KG1 (cell line): ENCODE measurements around the gene KRT20.
"Not testable (repeated sequence)": the region's sequence is repeated elsewhere in the genome, so short reads cannot be mapped to it uniquely, and the experiment has no call there.

Experiments
- DNase-seq: peaks from one replicate; lab custom pipeline; 2025; lab: John Stamatoyannopoulos, UW

Gene KRT20

GRCh38 chr17:40884708-40885512 lies at the start of gene KRT20:
Gene KRT20 (minus strand): TSS chr17:40885242. CDS start chr17:40885185, 57 bp downstream.
- DNase-seq, result no peak

DNA sequence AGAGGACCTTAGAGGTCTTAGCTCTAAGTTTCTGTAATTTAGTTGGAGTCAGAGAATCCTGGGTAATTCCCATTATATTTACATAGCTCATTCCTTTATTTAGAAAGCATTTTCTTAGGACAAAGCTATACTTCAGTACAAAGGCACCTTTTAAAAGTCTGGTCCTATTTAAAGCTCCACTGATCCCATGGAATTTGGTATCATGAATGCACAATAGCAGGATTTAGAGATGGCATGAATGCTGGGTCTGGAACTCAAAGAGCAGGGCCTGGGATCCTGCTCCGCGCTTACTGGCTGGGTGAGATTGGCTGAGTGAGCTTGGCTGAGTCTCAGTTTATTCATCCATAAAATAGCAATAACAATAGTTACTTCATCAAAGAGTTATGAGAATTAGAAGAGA lies 47.6 kb upstream of the KRT20 start:
- no peak for DNase-seq

DNA sequence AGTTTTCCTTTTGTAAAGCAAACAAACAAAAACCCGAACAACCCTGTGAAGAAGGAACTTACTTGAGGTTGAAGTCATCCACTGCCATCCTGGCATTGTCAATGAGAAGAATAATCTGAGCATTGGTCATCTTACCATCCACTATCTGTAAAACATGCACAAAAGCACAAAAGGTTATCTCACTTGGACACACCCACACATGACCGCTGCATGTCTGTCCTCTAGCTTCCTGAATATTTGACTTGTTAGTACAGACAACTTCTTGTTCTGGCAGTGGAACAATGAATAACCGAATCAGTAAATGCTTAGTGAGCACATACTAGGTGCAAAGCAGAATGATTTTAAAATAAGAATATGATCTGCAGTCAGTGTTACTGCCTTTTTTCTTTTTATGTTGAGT lies 46.3 kb upstream of the KRT20 start:
- DNase-seq, result no peak

DNA sequence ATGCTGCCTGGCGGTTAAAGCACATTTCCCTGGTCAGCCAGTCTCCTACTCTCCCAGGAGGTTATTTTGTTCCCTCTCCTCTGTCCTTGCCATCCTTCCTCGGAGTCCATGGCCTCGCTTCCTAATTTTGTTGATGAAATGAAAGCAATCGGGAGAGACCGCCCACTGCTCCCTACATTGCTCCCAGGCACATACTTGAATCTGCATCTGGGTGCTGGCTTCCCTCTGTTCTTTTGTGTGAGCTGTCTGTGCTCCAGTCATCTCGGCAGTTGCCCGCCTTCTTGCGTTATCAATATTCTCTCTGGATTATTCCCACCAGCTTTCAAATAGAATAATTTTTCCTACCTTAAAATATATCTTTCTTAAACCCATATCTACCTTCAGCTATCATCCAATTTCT lies 41.3 kb upstream of the KRT20 start:
- no peak for DNase-seq

DNA sequence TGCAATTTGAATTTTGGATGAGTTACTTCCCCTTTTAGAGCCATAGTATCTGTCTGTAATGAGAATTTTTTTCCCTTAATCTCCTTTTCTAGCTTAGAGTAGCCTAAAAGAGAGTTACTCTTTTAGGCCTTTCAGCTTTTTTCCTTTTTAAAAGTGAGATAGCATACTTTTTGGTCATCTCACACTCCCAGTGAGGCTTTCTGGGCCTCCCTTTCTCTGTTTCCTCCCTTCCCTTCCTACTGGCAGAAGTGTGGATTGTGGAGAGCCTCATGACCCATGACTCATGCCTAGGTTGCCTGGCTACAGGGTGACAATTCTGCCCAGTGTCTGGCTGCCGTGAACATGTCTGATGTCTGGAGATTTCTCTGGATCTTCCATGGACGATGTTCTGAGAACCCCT lies 37.2 kb upstream of the KRT20 start:
- no peak for DNase-seq

DNA sequence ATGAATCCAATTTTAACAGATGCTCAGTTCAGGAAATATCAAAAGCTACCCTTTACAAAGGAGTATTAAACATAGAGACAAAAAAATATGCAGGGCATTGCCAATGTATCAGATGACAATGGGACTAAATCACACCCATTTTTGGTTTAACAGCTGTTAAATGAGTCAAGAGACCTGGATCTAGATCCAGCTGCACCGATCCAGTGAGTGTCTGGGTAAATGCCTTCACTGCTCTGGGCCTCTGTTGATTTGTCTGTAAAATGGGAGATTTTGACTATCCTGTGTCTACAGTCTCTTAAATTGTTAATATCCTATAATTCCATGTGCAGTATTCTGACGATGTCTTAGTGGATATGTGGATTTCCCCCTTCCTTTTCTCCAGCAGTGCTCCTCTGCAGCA lies 36.0 kb upstream of the KRT20 start:
- no peak for DNase-seq

DNA sequence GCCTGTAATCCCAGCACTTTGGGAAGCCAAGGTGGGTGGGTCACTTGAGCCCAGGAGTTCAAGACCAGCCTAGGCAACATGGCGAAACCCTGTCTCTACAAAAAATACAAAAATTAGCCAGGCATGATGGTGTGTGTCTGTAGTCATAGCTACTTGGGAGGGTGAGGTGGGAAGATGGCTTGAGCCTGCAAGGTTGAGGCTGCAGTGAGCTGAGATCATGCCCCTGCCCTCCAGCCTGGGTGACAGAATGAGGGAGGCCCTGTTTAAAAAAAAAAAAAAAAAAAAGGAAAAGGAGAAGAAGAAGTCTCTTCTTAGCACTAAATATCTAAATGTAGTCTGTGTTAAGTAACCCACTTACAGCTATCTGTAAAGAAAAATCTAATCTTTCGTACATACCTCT lies 32.1 kb upstream of the KRT20 start:
- DNase-seq, result not testable (repeated sequence)

- DNase-seq, result no peak
Measured at GRCh38 chr17:40916366-40916765, 31.3 kb upstream of the KRT20 start.

DNA sequence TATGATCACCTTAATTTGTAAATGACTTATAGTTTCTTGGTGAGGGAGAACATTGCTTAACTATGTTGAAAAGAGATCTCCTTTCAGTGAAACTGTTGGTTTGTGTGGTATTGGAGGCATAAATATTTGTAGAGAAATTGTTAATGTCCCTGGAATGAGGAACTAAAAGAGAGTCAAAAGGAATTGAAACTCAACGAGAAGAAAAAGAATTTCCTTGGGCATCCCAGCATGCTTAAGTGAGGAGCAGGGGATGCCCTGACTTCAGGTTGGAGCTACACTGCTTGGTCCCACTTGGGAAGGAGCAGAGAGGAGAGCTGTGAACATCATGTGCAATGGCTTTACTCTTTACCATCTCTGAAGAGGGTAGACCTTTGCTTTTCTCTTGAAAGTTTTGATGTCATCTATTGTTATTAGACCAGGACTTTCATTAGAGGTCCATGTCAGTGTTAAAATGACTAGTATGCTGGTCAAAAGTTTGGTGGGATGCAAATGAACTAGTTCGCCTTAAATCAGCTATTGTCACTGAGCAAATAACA lies 30.7 kb upstream of the KRT20 start:
- no peak for DNase-seq

DNA sequence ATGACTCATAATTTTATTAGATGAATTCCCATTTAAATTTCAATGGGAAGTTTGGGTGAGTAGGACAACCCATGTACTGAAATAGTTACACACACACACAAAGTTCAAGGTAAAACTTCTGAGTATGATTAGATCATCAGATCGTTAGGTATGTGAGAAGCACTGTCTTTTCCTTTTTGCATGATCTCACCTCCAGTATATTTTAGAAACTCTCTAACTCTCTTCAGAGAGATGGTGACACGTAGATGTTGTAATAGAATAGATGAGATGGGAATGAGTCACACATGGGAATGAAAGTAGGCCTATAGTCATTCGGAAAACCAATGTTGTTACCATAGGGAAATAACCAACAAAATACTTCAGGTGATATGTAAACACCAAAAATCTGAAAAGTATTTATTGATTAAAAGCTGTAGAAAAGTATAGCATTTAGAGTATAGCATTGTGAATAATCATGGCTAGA lies 30.2 kb upstream of the KRT20 start:
- no peak for DNase-seq

GRCh38 chr17:40914075-40914855 lies 29.2 kb upstream of the KRT20 start:
- no peak for DNase-seq

DNA sequence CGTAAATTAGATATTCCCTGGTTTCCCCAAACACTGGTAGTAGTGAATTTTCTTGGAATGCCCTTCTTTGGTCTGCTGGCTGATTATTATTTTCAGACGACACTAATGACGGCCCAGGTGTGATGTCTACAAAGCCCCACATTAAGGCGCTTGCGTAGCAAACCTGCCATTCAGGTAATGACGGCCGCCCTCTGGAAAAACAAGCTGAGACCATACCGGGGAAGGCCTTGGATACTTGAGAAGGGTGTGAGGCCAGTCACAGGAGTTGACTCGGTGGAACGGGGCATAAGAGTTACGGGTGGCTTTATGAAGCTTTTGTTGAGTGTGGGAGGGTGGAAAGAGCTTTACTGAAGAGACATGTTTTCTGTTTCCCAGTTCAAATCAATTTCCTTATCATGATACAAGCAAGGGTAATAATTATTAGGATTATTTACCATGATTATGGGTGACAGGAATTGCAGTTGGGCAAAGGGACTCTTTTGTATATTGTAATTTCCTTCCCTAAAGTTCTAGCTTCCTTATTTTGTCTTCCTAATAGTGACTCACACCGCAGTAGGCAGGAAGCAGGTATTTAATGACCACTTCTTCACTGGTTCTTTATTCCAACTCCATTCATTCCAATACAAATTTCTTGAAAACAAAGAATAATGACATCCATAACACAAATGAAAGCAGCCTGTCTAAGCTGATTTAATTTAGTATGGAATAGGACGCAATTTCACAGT lies 27.6 kb upstream of the KRT20 start:
- no peak for DNase-seq

GRCh38 chr17:40910441-40910841 lies 25.4 kb upstream of the KRT20 start:
- DNase-seq, result no peak

- DNase-seq, result no peak
Measured at GRCh38 chr17:40909755-40910154, 24.7 kb upstream of the KRT20 start.

DNA sequence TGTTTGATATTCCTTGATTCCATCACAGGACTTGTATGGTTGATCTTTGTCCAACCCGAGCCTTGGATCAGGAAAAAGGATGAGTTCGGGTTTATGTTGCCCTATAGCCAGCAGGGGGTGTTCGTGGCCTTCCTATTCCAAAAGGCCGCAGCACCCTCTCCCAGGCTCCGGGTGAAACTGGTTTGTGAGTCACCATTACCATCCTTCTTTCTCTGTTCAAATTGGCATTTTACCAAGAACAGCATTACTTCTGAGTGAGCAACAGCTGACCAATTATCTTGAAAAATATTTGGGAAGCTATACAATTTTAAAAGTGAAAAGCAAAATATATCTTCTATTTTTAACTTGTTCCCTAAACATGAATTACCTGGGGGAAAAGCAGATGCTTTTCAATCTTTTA lies 24.3 kb upstream of the KRT20 start:
- peak; percentile 37 for DNase-seq

DNA sequence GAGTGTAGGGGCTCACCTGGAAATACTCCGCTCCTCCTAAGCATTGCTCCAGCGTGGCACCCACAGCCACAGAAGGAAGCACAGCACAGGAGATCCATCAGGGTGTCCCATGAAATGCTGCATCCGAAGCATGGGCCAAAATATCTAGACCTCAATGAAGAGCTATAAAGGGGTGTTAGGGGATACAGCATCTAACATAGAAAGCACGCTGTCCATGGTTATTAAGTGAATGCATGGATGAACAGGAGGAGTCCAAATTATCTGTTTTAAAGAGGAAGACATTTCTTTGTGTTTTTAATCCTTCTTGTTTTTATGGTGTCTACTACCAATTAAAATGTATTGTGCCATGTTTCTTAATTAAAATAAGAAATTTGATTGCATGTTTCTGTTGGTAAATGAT lies 21.6 kb upstream of the KRT20 start:
- DNase-seq, result no peak

GRCh38 chr17:40905370-40905769 lies 20.3 kb upstream of the KRT20 start:
- no peak for DNase-seq

DNA sequence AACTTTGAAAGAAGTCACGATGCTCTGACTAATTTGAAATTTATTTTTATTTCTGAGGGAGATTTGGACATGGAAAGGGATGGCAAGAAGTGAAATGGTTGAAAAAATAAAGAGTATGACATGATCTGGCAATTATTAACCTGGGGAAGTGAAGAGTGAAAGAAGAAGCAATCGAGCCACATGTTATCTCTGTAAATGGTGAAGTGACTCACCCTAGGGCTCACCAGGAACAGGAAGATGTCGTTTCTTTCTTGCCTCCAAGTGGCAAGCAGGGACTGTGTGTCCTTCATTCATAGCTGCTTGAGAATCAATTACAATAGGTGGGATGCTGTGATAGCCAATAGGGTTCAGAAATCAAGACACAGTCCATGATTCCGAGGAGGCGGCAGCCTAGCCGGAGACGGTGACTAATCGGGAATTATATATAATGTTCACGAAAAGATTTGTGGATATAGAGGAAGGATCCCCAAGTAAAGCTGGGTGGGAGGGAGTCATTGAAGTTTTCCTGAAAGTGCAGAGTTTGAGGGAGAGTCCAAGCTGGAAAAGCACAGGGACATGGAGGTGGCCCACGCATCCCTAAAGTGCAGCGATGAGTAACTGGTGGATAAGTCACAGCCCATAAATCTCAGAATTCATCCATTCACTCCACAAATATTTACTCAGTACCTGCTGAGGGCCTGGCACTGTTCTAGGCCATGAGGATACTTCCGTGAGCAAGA lies 18.2 kb upstream of the KRT20 start:
- no peak for DNase-seq

DNA sequence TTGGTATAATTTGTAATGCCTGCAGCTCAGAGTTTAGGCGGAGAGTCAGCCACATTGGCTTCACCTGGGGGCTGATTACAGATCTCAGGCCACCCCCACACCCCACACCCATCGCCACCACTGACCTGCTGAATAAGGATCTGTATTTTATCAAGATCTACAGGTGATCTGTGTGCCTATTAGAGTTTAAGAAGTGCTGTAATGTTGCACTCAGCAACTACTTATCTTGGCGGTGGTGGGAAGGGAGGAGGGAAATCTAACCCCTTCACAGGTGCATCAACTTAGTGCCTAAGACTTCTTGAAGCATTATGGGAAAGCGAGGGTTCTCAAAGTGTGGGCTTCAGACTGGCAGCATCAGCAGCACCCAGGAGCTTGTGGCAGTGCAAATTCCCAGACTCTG lies 17.5 kb upstream of the KRT20 start:
- no peak for DNase-seq

- DNase-seq, result no peak
Measured at GRCh38 chr17:40901981-40902474, 17.0 kb upstream of the KRT20 start.

DNA sequence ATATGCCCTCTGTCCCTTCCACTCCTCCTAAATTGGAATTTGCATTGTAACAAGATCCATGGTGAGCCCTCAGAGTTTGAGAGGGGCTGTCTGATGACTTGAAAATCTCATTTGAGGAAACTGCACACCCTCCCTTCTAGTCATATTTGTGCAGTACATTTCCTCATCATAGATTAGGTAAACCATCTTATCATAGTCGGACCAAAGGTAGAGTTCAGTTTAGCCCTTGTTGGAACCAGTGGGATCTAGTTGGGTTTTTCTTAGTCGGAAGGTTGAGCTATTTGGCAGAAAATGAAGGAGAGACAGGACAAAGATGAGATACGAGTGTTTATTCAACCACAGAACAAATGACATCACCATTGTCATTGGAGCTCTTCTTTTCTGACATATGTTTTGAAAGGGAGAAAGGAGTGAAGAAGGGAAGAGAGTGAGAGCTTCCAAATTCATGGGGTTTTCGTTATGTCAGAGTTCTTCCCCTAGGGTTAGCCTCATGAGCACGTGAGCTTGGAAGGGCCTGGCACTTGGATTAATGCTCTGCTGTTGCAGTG lies 15.8 kb upstream of the KRT20 start:
- DNase-seq, result no peak
